GM23248 (cell line): ENCODE measurements around the gene SMYD3.

Source experiments
- EZH2 ChIP-seq: fragments of 200-600 bp; sonication (generic); IDR thresholded peaks from 2 replicates; pipeline ENCODE4 v1.6.1; 2018; ENCODE audit warnings: antibody characterized with exemption, mild to moderate bottlenecking; ENCODE audit not compliant: insufficient read depth, poor library complexity, severe bottlenecking
- EZH2phosphoT487 ChIP-seq: fragments of 200-600 bp; sonication (generic); IDR thresholded peaks from 2 replicates; pipeline ENCODE4 v1.6.1; 2018; ENCODE audit warnings: antibody characterized with exemption, moderate library complexity, mild to moderate bottlenecking, low read depth; ENCODE audit not compliant: insufficient read depth

GRCh38 chr1:245995474-245995873 lies 511.6 kb downstream of the SMYD3 start:
- TF ChIP-seq EZH2 (no peak), EZH2phosphoT487 (no peak)
